ENCODE results near the gene KEAP1. TPM values are rescaled to one million over a fixed set of nuclear protein-coding genes. Genes with fewer than 3 reads are reported as not detected.

KEAP1 gene
- total and polyA plus RNA-seq, 9 of the 15 experiments (the other 6 are each of a cell fraction or from before 2014, with no cell fraction given) = 2.1 to 95.6 (median 64.3) TPM

DNA sequence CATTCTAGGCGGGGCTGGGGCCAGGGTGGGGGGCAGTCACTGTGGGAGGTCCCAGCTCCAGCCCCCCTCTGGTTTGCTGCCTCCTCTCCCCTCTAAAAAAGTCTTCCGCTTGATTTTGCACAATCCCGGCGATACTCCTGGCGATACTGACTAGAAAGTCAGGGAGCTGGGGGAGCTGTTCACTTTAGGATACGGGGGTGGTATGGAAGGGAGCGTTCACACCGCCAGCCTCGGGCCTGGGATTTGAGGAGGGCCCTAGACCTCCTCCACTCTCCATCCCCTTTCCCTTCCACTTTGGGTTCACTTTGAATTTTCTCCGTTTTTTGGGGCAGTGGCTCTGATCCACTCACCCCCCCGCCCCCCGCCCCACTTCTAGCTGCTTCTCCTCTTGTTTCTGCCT, 35.0 kb downstream of the KEAP1 start:
- H3K9me3 ChIP-seq (replicated peaks; ENCODE audit: control insufficient read depth, insufficient read depth, low read depth, low read length) = no peaks in the 10 kb centered on the region
- no peaks in the 10 kb centered on the region for H3K79me2 ChIP-seq (ENCODE audit: control insufficient read depth, insufficient read depth, low read length)
- H3K4me2 ChIP-seq (ENCODE audit: insufficient read depth, low read length) = no peak overlapping the region
- peaks cover 0 to 4% of the 10 kb centered on the region in 2 experiments; a peak in 2 of 5 replicates for H3K4me1 ChIP-seq (replicated peaks in 1 of 2; ENCODE audit: control insufficient read depth in 2 of 2, insufficient read depth in 2 of 2, low read length in 2 of 2)
- POLR2A ChIA-PET = interaction anchor here (1.0 kb wide), 1 partner anchor 12 kb away, joined by 3 read pairs; no protein-coding TSS in a partner anchor
- H3K27me3 ChIP-seq (ENCODE audit: control insufficient read depth in 2 of 2, insufficient read depth in 2 of 2, low read length in 2 of 2) = no peaks in the 10 kb centered on the region
- no TSS peak for BruUV-seq (replicated peaks)
- DNase-seq (ENCODE audit: extremely low read depth in 1 of 4, low spot score in 3 of 4) (no peak), FAIRE-seq (no peak), ATAC-seq (no peak)
- CTCF ChIA-PET (ENCODE audit: low intra/inter-chr PET ratio) = no interaction called here
- H3K4me3 ChIP-seq = no peak overlapping the region
- peak overlapping the region in 1 of 2 experiments; percentile 35; a peak in 1 of 4 replicates for H3K9ac ChIP-seq (ENCODE audit: insufficient read depth in 1 of 2, low read depth in 2 of 2, low read length in 2 of 2)
- in situ Hi-C loops (cut with MboI) = no loop called here
- intact Hi-C loops (cut with micrococcal nuclease) = no loop called here
- WGBS (ENCODE audit: insufficient coverage, low coverage, missing lambda C conversion rate) = 86% methylated on average over 5 of the region's 12 CpGs
- H3K36me3 ChIP-seq (ENCODE audit: control insufficient read depth, insufficient read depth, low read length) = peaks cover 50% of the 10 kb centered on the region; the same call in 2 of the 3 replicates
- H3K27ac ChIP-seq (ENCODE audit: extremely low read depth, low read depth, low read length) = no peak overlapping the region
- H3K9me1 ChIP-seq (ENCODE audit: control insufficient read depth, insufficient read depth, low read length) = peaks cover 2% of the 10 kb centered on the region
- H4K20me1 ChIP-seq (replicated peaks; ENCODE audit: control insufficient read depth, insufficient read depth, low read length) = 0 out of 2 replicates have a peak, but pooled peaks cover 5% of the 10 kb centered on the region
- no peak overlapping the region for H2AFZ ChIP-seq (ENCODE audit: low read depth, low read length)
- TF ChIP-seq MEIS2 (IDR thresholded peaks at IDR 0.05; ENCODE audit: partially characterized antibody) (no peak), MEF2A (IDR thresholded peaks at IDR 0.05; ENCODE audit: control insufficient read depth, low read depth, low read length) (no peak), CREB1 (IDR thresholded peaks at IDR 0.05) (no peak), CREB1 (CRISPR knock-in tag; IDR thresholded peaks at IDR 0.05) (no peak), ZNF583 (CRISPR knock-in tag; IDR thresholded peaks at IDR 0.05) (no peak), SIX5 (IDR thresholded peaks at IDR 0.05; ENCODE audit: borderline replicate concordance in 1 of 2, insufficient read depth in 1 of 2, low read depth in 1 of 2, low read length in 2 of 2) (no peak)
- TF ChIP-seq, protein P1, sequence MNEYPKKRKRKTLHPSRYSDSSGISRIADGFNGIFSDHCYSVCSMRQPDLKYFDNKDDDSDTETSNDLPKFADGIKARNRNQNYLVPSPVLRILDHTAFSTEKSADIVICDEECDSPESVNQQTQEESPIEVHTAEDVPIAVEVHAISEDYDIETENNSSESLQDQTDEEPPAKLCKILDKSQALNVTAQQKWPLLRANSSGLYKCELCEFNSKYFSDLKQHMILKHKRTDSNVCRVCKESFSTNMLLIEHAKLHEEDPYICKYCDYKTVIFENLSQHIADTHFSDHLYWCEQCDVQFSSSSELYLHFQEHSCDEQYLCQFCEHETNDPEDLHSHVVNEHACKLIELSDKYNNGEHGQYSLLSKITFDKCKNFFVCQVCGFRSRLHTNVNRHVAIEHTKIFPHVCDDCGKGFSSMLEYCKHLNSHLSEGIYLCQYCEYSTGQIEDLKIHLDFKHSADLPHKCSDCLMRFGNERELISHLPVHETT (CRISPR knock-in tag; conservative IDR thresholded peaks at IDR 0.05 in 1 of 2, IDR thresholded peaks at IDR 0.05 in 1 of 2) = no peak
- TF ChIP-seq, protein P2, sequence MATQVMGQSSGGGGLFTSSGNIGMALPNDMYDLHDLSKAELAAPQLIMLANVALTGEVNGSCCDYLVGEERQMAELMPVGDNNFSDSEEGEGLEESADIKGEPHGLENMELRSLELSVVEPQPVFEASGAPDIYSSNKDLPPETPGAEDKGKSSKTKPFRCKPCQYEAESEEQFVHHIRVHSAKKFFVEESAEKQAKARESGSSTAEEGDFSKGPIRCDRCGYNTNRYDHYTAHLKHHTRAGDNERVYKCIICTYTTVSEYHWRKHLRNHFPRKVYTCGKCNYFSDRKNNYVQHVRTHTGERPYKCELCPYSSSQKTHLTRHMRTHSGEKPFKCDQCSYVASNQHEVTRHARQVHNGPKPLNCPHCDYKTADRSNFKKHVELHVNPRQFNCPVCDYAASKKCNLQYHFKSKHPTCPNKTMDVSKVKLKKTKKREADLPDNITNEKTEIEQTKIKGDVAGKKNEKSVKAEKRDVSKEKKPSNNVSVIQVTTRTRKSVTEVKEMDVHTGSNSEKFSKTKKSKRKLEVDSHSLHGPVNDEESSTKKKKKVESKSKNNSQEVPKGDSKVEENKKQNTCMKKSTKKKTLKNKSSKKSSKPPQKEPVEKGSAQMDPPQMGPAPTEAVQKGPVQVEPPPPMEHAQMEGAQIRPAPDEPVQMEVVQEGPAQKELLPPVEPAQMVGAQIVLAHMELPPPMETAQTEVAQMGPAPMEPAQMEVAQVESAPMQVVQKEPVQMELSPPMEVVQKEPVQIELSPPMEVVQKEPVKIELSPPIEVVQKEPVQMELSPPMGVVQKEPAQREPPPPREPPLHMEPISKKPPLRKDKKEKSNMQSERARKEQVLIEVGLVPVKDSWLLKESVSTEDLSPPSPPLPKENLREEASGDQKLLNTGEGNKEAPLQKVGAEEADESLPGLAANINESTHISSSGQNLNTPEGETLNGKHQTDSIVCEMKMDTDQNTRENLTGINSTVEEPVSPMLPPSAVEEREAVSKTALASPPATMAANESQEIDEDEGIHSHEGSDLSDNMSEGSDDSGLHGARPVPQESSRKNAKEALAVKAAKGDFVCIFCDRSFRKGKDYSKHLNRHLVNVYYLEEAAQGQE (IDR thresholded peaks at IDR 0.05; ENCODE audit: borderline replicate concordance) = no peak
- TF ChIP-seq, protein P2 (CRISPR knock-in tag; IDR thresholded peaks at IDR 0.05; ENCODE audit: low read depth) = no peak
- TF ChIP-seq, protein P3, sequence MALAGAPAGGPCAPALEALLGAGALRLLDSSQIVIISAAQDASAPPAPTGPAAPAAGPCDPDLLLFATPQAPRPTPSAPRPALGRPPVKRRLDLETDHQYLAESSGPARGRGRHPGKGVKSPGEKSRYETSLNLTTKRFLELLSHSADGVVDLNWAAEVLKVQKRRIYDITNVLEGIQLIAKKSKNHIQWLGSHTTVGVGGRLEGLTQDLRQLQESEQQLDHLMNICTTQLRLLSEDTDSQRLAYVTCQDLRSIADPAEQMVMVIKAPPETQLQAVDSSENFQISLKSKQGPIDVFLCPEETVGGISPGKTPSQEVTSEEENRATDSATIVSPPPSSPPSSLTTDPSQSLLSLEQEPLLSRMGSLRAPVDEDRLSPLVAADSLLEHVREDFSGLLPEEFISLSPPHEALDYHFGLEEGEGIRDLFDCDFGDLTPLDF (CRISPR knock-in tag; IDR thresholded peaks at IDR 0.05) = no peak

Measured in K562 (cell line).